Astrocyte of the spinal cord (primary cell): ENCODE results near the gene CLIP2.
A peak's percentile ranks its signal among the peaks of the same experiment; 100 is the strongest.

ENCODE experiments used
- DNase-seq: peaks from one replicate; pipeline ENCODE4 v3.0.0; 2011; ENCODE audit warnings: low read depth, low spot score
- H3K4me3 ChIP-seq: 2 replicates; pipeline ENCODE4 v1.5.1; 2011; ENCODE audit warnings: low read depth, mild to moderate bottlenecking, low read length, moderate library complexity
- CTCF ChIP-seq: IDR thresholded peaks from 2 replicates; pipeline ENCODE4 v1.5.1; 2012; ENCODE audit warnings: low read depth, mild to moderate bottlenecking, low read length, inconsistent platforms
- in situ Hi-C: cut with HindIII; loops from 2 replicates; pipeline ENCODE4 v1.10.0; 2017; ENCODE audit warnings: low sequenced_read_pairs

The CLIP2 gene

GRCh38 chr7:74449809-74450397 lies 160.7 kb downstream of the CLIP2 start:
- H3K4me3 ChIP-seq, result no peak overlapping the region
- no peak for DNase-seq
- peak; percentile 82 for TF ChIP-seq CTCF
- in situ Hi-C loops, result no loop called here

- in situ Hi-C loops, result no loop called here
- DNase-seq, result peak; percentile 50
- TF ChIP-seq CTCF, result no peak
- peak overlapping the region; percentile 59 for H3K4me3 ChIP-seq
Measured at GRCh38 chr7:74452748-74453321, 163.6 kb downstream of the CLIP2 start.

- H3K4me3 ChIP-seq, result peak within 1 kb of the TSS; percentile 59
- in situ Hi-C loops, result no loop called here
- DNase-seq, result peak; percentile 72
- TF ChIP-seq CTCF, result no peak
Measured at GRCh38 chr7:74453322-74454011, 164.3 kb downstream of the CLIP2 start, which contains the start of gene GTF2IRD1. Gene GTF2IRD1 (plus strand): TSS chr7:74453906. CDS start chr7:74508081, 54,175 bp downstream.

- in situ Hi-C loops, result no loop called here
- TF ChIP-seq CTCF, result no peak
- peak overlapping the region; percentile 59 for H3K4me3 ChIP-seq
- no peak for DNase-seq
Measured at GRCh38 chr7:74454021-74454924, 165.1 kb downstream of the CLIP2 start.

- DNase-seq, result no peak
- no peak for TF ChIP-seq CTCF
- in situ Hi-C loops, result no loop called here
- peak overlapping the region; percentile 59 for H3K4me3 ChIP-seq
Measured at GRCh38 chr7:74454925-74455288, 165.7 kb downstream of the CLIP2 start.

- TF ChIP-seq CTCF, result no peak
- in situ Hi-C loops, result no loop called here
- peak overlapping the region; percentile 59 for H3K4me3 ChIP-seq
- DNase-seq, result no peak
Measured at GRCh38 chr7:74455291-74455804, 166.1 kb downstream of the CLIP2 start.
